SJCRH30 (cell line): ENCODE results near the gene ACAA2. TPM values are rescaled to one million over a fixed set of nuclear protein-coding genes. Genes with fewer than 3 reads are reported as not detected.

Experiments
- DNase-seq, 2 experiments: peaks; one replicate each; pipeline ENCODE4 v3.0.0-alpha.2; 2015 to 2020
- H3K27ac ChIP-seq: fragments of 250-450 bp; sonication (Bioruptor Pico); 2 replicates; pipeline ENCODE4 v1.5.1; 2020; ENCODE audit warnings: mild to moderate bottlenecking, moderate library complexity
- H3K27me3 ChIP-seq: fragments of 250-450 bp; sonication (Bioruptor Pico); 2 replicates; pipeline ENCODE4 v1.5.1; 2020; ENCODE audit warnings: mild to moderate bottlenecking, moderate library complexity
- H3K36me3 ChIP-seq: fragments of 250-450 bp; sonication (Bioruptor Pico); 2 replicates; pipeline ENCODE4 v1.5.1; 2020; ENCODE audit warnings: mild to moderate bottlenecking, moderate library complexity
- H3K4me1 ChIP-seq: fragments of 250-450 bp; sonication (Bioruptor Pico); 2 replicates; pipeline ENCODE4 v1.5.1; 2020; ENCODE audit warnings: mild to moderate bottlenecking, moderate library complexity
- H3K4me3 ChIP-seq: fragments of 250-450 bp; sonication (Bioruptor Pico); 2 replicates; pipeline ENCODE4 v1.5.1; 2020; ENCODE audit warnings: mild to moderate bottlenecking, moderate library complexity
- H3K9me3 ChIP-seq: fragments of 250-450 bp; sonication (Bioruptor Pico); replicated peaks from 2 replicates; pipeline ENCODE4 v1.5.1; 2020; ENCODE audit warnings: mild to moderate bottlenecking, moderate library complexity
- total RNA-seq: library from RNA; depleted of rRNA; stranded (reverse); fragments of >200 nt; shearing (Covaris generic); gene quantifications from 2 replicates; pipeline ENCODE4 v1.2.3, GENCODE V29; 2014

ACAA2 gene
- total RNA-seq, 1 experiment from 2014 or later, result 133 TPM

- H3K36me3 ChIP-seq, result no peaks in the 10 kb centered on the region
- H3K9me3 ChIP-seq, result no peaks in the 10 kb centered on the region
- no peak for DNase-seq
- H3K27ac ChIP-seq, result peak overlapping the region; percentile 69; the same call in 1 of the 2 replicates
- H3K4me3 ChIP-seq, result no peak overlapping the region
- peaks cover 38% of the 10 kb centered on the region for H3K4me1 ChIP-seq
- no peaks in the 10 kb centered on the region for H3K27me3 ChIP-seq
Measured at GRCh38 chr18:49850636-49851035, 37.3 kb upstream of the ACAA2 start.

GRCh38 chr18:49849331-49850217 lies 36.2 kb upstream of the ACAA2 start:
- Histone ChIP-seq H3K4me3 (peak overlapping the region; percentile 55), H3K36me3 (no peaks in the 10 kb centered on the region), H3K9me3 (no peaks in the 10 kb centered on the region), H3K4me1 (peaks cover 49% of the 10 kb centered on the region), H3K27me3 (no peaks in the 10 kb centered on the region), H3K27ac (peak overlapping the region; percentile 69)
- DNase-seq, result peak; percentile 94 to 95

GRCh38 chr18:49848115-49848514 lies 34.8 kb upstream of the ACAA2 start:
- no peaks in the 10 kb centered on the region for H3K9me3 ChIP-seq
- H3K27me3 ChIP-seq, result no peaks in the 10 kb centered on the region
- no peaks in the 10 kb centered on the region for H3K36me3 ChIP-seq
- H3K27ac ChIP-seq, result peak overlapping the region; percentile 69; the same call in 1 of the 2 replicates
- H3K4me3 ChIP-seq, result peak overlapping the region; percentile 55; the same call in 1 of the 2 replicates
- DNase-seq, result no peak
- H3K4me1 ChIP-seq, result peaks cover 63% of the 10 kb centered on the region

DNA sequence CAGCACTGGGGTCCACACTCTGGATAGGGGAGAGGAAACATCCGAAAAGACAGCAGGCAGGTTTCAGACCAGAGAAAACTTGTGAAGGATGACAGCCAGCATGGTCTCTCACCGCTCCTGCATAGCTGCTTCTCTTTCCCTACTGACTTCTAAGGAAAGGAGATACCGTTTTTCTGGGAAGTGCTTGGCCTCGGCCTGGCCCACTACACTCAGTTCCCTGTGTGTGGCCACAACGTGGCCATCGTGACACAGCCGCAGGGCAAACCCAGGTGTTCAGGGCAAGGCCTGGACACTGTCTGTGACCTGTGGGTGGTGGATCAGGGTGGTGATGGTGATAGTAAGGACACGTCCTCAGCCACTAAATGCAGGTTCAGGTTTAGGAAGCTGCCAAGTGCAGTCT lies 34.2 kb upstream of the ACAA2 start:
- Histone ChIP-seq H3K36me3 (peaks cover 4% of the 10 kb centered on the region), H3K27ac (no peak overlapping the region), H3K4me1 (peaks cover 69% of the 10 kb centered on the region), H3K9me3 (no peaks in the 10 kb centered on the region), H3K4me3 (no peak overlapping the region), H3K27me3 (no peaks in the 10 kb centered on the region)
- DNase-seq, result no peak

DNA sequence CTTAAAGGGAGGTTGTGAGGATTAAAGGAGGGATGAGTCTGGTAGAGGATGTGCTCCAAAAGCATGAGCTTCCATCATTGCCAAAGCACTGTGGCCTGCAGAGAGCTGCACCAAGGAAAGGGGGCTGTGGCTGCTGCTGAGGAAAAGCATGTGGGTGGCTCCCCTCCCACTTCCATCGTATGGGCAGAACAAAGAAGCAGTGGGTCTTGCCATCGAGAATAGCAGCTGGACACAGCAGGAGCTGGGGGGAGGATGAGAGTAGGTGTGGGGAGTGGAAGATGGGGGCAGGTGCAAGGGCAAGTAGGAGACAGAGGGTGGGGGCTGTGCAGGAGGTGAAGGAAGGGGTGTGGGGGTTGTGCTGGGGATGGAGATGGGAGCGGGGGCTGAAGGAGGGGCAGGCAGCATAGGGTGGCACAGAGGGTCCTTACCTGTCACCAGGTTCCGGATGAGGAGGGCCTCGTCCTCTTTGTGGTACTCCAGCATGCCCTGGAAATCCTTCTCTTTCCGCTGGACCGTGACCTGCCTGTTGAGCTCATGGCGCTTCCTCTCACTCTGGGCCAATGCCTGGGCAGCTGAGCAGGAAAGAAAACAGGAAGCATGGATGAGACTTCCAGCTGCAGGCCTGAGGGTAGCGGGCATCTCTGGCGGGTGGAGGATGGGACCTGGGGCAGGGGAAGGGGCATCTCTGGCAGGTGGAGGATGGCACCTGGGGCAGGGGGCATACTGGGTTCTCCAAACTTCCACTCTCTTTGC lies 33.6 kb upstream of the ACAA2 start:
- peaks cover 9% of the 10 kb centered on the region for H3K36me3 ChIP-seq
- peaks cover 70% of the 10 kb centered on the region for H3K4me1 ChIP-seq
- no peak overlapping the region for H3K4me3 ChIP-seq
- no peaks in the 10 kb centered on the region for H3K9me3 ChIP-seq
- H3K27me3 ChIP-seq, result no peaks in the 10 kb centered on the region
- DNase-seq, result no peak
- H3K27ac ChIP-seq, result no peak overlapping the region

- Histone ChIP-seq H3K27me3 (no peaks in the 10 kb centered on the region), H3K4me1 (peaks cover 74% of the 10 kb centered on the region), H3K27ac (no peak overlapping the region), H3K36me3 (peaks cover 9% of the 10 kb centered on the region), H3K4me3 (no peak overlapping the region), H3K9me3 (no peaks in the 10 kb centered on the region)
- no peak for DNase-seq
Measured at GRCh38 chr18:49846361-49846662, 33.0 kb upstream of the ACAA2 start.

DNA sequence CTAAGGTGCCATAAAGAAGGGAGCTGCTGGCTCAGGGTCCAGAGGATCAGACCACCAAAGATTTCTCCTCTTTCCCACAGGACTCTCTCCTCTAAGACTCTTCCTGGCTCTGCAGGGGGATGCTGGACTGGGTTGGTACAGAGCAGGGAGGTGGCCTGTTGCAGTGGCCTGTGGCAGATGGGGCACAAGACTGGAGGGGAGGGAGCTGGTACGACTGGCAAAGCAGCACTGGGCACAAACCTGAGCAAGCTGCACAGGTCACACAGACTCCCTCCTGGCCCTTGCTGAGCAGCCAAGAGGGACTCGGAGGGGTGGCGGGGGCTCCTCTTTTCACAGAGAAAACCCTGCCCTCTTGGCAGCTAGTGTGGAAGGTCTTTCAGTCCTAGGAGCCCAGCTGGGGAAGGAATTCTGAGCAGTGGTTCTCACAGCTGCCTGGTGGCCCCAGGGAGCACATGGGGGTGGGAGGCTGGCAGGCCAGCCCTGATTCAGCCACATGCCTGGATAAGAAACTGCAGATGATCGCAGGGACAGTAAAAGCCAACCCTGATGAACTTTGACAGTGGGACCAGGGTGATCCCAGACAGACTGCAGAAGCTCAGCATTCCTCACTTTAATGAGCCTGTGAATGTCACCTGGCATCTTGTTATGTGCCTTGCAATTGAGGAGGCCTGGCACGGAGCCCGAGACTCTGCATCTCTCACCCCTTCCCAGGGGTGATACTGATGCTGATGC lies 32.5 kb upstream of the ACAA2 start:
- peaks cover 74% of the 10 kb centered on the region for H3K4me1 ChIP-seq
- no peaks in the 10 kb centered on the region for H3K27me3 ChIP-seq
- H3K4me3 ChIP-seq, result no peak overlapping the region
- H3K9me3 ChIP-seq, result no peaks in the 10 kb centered on the region
- DNase-seq, result peak in 1 of 2 experiments; percentile 34
- no peak overlapping the region for H3K27ac ChIP-seq
- peaks cover 15% of the 10 kb centered on the region for H3K36me3 ChIP-seq

GRCh38 chr18:49844903-49845302 lies 31.6 kb upstream of the ACAA2 start:
- H3K27ac ChIP-seq, result no peak overlapping the region; the same call in 1 of the 2 replicates
- no peaks in the 10 kb centered on the region for H3K9me3 ChIP-seq
- H3K4me3 ChIP-seq, result no peak overlapping the region
- peaks cover 65% of the 10 kb centered on the region for H3K4me1 ChIP-seq
- H3K36me3 ChIP-seq, result peaks cover 23% of the 10 kb centered on the region
- no peak for DNase-seq
- H3K27me3 ChIP-seq, result no peaks in the 10 kb centered on the region

GRCh38 chr18:49843778-49844625 lies 30.7 kb upstream of the ACAA2 start:
- peaks cover 57% of the 10 kb centered on the region for H3K4me1 ChIP-seq
- H3K27me3 ChIP-seq, result no peaks in the 10 kb centered on the region
- peaks cover 31% of the 10 kb centered on the region for H3K36me3 ChIP-seq
- H3K9me3 ChIP-seq, result no peaks in the 10 kb centered on the region
- H3K27ac ChIP-seq, result peak overlapping the region; percentile 87
- H3K4me3 ChIP-seq, result no peak overlapping the region
- DNase-seq, result peak; percentile 87 to 93

DNA sequence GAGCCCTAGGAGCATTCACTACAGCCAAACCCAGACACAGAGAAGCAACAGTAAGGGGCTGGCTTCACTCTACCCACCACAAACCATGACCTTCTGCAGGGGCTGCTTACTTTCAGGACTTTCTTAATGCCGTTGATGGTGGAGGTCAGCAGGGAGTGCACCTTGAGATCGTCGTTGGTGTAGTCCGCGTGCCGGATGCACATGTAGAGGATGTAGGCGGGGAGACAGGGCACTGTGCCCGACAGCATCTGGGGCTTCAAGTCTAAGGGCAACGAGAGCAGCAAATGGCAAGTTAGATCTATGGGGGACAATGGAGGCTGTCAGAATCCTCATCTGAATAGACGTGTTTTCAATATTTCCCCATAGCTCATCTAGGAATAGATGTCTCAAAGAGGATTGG lies 29.8 kb upstream of the ACAA2 start:
- no peaks in the 10 kb centered on the region for H3K27me3 ChIP-seq
- no peak for DNase-seq
- H3K27ac ChIP-seq, result peak overlapping the region; percentile 87; the same call in 1 of the 2 replicates
- peaks cover 50% of the 10 kb centered on the region for H3K4me1 ChIP-seq
- H3K36me3 ChIP-seq, result peaks cover 32% of the 10 kb centered on the region
- no peak overlapping the region for H3K4me3 ChIP-seq
- H3K9me3 ChIP-seq, result no peaks in the 10 kb centered on the region

DNA sequence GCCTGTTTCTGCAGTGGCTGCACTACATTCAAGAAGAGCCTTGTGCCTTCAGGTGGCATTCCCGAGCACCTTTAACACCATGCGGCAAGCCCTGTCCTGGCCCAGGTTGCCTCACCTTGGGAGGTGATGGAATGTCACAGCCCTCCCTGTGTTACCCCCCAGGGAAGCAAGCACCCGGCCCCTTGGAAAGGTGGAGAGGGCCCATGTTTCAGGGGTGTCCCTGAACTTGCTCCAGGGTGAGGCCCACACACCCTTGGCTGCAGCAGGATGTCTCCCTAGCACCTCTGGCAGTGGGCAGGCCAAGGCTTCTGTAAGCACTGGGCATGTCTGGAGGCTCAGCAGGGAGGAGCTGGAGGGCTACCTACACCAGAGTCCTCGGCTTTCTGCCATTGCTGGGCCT lies 29.3 kb upstream of the ACAA2 start:
- DNase-seq, result no peak
- Histone ChIP-seq H3K27ac (no peak overlapping the region), H3K36me3 (peaks cover 37% of the 10 kb centered on the region), H3K9me3 (no peaks in the 10 kb centered on the region), H3K4me3 (no peak overlapping the region), H3K27me3 (no peaks in the 10 kb centered on the region), H3K4me1 (peaks cover 47% of the 10 kb centered on the region)

- peaks cover 43% of the 10 kb centered on the region for H3K36me3 ChIP-seq
- no peaks in the 10 kb centered on the region for H3K9me3 ChIP-seq
- peaks cover 45% of the 10 kb centered on the region for H3K4me1 ChIP-seq
- no peaks in the 10 kb centered on the region for H3K27me3 ChIP-seq
- no peak for DNase-seq
- no peak overlapping the region for H3K27ac ChIP-seq
- no peak overlapping the region for H3K4me3 ChIP-seq
Measured at GRCh38 chr18:49841236-49842217, 28.2 kb upstream of the ACAA2 start.

DNA sequence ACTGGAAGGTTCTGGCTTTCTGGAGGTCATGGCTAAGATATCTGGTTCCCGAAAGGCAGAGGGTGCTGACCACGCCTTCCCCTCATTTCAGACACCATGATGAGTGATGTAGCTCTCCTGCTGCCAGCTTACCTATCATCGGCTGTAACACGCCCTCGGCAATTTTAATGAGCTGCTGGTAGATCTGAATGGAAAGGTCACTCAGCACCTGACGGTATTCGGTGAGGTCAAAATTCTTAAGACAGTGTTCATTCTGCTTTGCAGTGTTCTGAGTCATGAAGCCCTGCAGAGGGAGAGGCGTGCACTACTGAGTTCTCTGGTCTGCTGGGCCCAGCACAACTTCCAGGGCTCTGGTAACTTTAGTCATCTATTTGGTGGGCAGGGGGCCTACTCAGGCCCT lies 25.7 kb upstream of the ACAA2 start:
- H3K4me3 ChIP-seq, result no peak overlapping the region
- DNase-seq, result no peak
- no peaks in the 10 kb centered on the region for H3K27me3 ChIP-seq
- H3K4me1 ChIP-seq, result peaks cover 20% of the 10 kb centered on the region
- peaks cover 51% of the 10 kb centered on the region for H3K36me3 ChIP-seq
- no peak overlapping the region for H3K27ac ChIP-seq
- H3K9me3 ChIP-seq, result no peaks in the 10 kb centered on the region
